ENCODE results near the gene GUK1.

The GUK1 gene

DNA sequence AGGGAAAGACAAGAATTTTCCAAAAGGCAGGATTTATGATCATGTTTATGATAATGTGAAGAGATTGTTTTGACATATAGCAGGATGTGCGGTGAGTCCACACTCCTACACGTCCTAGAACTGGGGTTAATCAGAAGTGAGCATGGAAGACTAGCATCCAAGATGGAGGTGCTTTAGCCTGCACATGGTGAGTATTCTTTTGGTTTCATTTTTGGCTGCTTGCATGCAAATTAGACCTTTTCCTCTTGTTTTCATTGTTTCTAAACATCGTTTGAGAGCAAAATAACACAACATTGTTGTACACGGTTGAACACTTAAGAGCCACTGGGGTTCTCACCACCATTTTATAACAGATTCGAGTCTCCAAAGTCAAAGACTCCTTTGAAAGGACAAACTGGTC is 14.9 kb upstream of the GUK1 start:
- DNase-seq (ENCODE audit: low read depth in 1 of 2, low spot score in 1 of 2), result no peak

DNA sequence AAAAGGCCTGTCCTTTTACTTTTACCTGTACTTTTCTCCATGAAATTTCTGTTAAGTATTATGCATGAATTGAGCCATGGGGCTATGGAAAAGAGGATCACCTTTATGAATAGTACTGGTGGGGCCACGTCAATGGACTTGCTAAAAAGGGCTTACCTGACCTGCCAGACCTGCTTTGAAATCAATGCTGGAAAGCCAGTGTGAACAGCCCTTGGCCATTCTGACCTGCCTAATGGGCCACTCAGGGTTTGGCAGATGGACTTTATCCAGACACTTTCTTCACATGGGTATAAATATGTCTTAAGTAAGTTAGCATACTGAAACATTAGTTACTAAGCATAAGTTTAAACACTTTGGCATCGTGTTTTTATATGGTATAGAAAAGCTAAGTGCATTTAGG is 8.3 kb upstream of the GUK1 start:
- DNase-seq (ENCODE audit: low read depth in 1 of 2, low spot score in 1 of 2), result no peak

- no peak for DNase-seq (ENCODE audit: low read depth in 1 of 2, low spot score in 1 of 2)
These were observed 5.5 kb upstream of the GUK1 start for GRCh38 chr1:228134591-228134990.

- no peak for DNase-seq (ENCODE audit: low read depth in 1 of 2, low spot score in 1 of 2)
These were observed 3.2 kb upstream of the GUK1 start for GRCh38 chr1:228136901-228137300.

DNA sequence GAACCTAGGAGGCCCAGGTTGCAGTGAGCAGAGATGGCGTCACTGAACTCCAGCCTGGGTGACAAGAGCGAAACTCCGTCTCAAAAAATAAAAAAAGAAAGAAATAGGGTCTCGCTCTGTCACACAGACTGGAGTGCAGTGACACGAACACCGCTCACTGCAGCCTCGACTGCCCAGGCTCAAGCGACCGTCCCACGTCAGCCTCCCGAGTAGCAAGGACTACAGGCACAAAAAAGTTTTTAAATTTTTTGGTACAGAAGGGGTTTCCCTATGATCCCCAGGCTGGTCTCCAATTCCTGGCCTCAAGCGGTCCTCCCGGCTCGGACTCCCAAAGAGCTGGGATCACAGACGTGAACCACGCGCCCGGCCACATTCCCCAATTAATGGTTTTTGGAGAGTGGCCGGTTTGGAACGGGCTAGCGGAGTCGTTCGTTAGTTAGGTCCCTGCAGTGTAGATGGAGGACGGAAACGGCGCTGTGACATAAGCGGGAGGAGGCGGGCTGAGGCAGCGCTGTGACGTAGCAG is 611 bp upstream of the GUK1 start:
- no peak for DNase-seq (ENCODE audit: low read depth in 1 of 2, low spot score in 1 of 2)

GRCh38 chr1:228140724-228141225 is 696 bp downstream of the GUK1 start:
- DNase-seq (ENCODE audit: low read depth in 1 of 2, low spot score in 1 of 2), result no peak

GRCh38 chr1:228141226-228142044 is 1.4 kb downstream of the GUK1 start:
- no peak for DNase-seq (ENCODE audit: low read depth in 1 of 2, low spot score in 1 of 2)

GRCh38 chr1:228142155-228142691 is 2.1 kb downstream of the GUK1 start:
- no peak for DNase-seq (ENCODE audit: low read depth in 1 of 2, low spot score in 1 of 2)

DNA sequence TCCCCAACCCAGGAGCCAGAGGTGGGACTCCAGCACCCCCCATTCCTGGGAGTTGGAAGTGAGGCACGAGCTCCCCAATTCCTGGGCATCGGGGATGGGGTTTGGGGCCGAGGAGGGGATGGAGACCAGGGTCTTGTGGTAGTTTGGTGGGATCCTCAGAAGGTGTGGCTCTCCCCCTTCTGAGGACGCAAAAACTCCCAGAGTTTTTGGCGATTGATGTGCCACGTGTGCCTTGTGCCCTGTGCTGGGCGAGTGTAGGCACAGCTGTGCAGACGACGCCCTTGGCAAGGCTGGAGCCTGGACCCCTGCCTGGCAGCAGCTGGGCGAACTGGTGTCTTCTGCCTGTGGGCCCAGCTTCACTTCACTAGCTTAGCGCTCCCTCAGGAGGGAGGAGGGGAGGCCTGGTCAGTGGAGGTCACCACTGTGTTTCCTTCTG is 2.6 kb downstream of the GUK1 start:
- no peak for DNase-seq (ENCODE audit: low read depth in 1 of 2, low spot score in 1 of 2)

DNA sequence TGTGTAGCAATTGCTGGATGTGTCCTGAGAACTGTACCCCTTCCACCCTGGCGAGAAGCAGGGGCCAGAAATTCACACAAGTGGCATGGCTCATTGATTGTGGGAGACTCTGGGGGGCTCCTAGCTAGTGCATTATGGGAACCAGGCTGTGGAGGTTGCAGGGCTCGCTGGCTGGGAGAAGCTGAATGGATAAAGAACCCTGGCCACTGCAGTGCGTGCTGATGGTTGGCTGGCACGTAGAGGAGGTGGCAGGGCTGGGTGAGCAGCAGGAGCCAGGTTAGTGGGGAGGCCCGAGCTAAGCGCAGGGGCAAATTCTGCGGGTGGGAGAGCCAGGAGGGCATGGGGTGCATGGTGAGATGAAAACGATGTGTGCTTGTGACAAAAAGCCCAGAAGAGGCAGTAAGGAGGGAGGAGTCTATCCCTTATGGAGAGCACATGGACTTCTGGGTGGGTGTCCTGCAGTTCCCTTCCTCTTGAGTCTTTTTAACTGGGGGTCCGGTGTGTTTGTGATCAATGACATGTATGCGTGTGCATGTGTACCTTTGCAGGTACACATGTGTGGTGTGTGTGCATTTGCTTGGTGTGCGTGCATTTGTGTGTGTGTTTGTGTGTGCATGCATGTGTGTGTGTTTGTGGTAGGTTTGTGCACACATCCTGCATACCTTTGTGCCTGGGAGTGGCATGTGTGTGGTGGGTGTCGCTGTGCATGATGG is 3.6 kb downstream of the GUK1 start:
- no peak for DNase-seq (ENCODE audit: low read depth in 1 of 2, low spot score in 1 of 2)

DNA sequence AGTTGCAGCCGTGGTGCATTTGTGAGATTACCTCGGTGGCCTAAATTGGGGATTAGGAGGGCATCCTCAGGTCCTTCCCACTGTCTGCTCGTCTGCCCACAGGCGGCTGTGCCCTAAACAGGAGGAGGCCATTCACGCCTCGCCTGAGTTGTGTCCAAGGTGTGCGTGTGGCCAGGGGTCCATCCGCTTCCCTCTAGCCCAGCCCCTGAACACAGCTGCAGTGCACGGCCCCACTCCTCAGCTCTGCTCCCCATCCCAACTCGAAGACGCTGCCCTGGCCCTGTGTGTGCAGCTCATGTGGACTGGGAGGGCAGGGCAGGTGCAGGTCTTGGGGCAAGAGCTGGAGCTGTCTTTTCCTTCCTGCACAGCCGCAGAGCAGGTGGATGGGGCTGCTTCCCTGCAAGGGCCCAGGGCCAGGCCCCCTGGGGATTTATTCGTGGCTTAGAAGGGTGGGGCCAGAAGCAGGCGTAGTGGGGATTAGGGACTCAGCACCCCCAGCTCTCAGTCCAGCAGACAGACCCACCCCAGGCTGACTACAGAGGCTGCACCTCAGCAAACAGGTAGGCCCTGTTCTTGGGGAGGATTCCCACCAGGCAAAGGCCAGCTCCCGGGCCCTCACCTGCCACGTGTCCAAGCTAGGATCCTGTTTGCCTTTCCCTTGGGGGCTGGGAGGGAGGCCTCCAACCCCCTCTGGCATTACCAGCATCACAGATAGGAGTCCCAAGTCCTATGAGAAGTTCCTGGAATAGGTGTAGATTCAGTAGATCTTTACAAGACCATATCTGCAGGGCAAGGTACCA is 4.3 kb downstream of the GUK1 start:
- DNase-seq (ENCODE audit: low read depth in 1 of 2, low spot score in 1 of 2), result no peak

DNA sequence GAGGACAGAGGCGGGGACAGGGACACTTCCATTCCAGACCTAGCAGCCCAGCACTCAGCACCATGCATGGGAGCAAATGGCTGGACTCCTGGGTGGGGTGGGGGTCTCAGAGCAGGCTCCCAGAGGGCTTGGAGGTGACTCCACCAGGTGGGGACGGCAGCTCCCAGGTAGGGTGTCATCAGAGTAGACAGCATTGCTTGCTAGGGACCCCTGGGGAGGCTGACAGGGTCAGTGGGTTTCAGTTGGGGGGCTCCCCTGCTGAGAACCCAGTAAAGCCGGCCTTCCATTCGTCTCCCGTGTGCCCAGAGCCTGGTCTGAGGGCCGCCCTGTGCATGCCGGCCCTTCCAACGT is 4.9 kb downstream of the GUK1 start:
- no peak for DNase-seq (ENCODE audit: low read depth in 1 of 2, low spot score in 1 of 2)

- DNase-seq (ENCODE audit: low read depth in 1 of 2, low spot score in 1 of 2), result no peak
These were observed 5.7 kb downstream of the GUK1 start for GRCh38 chr1:228145463-228146416.

- DNase-seq (ENCODE audit: low read depth in 1 of 2, low spot score in 1 of 2), result no peak
These were observed 6.5 kb downstream of the GUK1 start for GRCh38 chr1:228146417-228147150.

- no peak for DNase-seq (ENCODE audit: low read depth in 1 of 2, low spot score in 1 of 2)
These were observed 7.1 kb downstream of the GUK1 start for GRCh38 chr1:228147151-228147693.

- DNase-seq (ENCODE audit: low read depth in 1 of 2, low spot score in 1 of 2), result no peak
These were observed 7.7 kb downstream of the GUK1 start for GRCh38 chr1:228147768-228148167.

- DNase-seq (ENCODE audit: low read depth in 1 of 2, low spot score in 1 of 2), result no peak
These were observed 8.2 kb downstream of the GUK1 start for GRCh38 chr1:228148196-228148861.

DNA sequence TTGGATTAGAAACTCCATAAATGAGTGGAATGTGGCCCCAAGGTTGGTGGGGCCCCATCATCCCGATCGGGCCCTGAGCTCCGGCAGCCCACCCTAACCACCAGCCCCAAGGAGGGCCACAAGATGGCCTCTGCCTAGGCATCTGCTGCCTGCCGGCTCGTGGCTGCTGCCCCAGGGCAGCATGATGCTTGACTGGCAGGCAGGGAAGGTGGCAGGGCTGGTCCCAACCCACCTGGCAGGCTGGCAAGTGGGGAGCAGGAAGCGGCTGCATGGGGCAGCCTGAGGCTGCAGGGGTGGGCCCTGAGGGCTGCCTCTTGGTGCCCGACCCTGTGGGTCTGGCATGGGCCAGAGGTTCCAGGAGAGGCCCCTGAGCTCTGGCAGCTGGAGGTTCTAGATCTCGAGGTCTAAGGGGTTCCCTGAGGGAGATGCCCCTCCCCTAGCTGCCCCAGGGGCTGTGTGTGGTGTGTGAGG is 8.9 kb downstream of the GUK1 start:
- DNase-seq (ENCODE audit: low read depth in 1 of 2, low spot score in 1 of 2), result no peak
